Chondrocyte (in vitro differentiated cells): Measurements from ENCODE around the gene WDR45B. TPM values are rescaled to one million over a fixed set of nuclear protein-coding genes. Genes with fewer than 3 reads are reported as not detected.
A peak's percentile ranks its signal among the peaks of the same experiment; 100 is the strongest.

Experiments used
- DNase-seq: peaks from one replicate; pipeline ENCODE4 v3.0.0; 2021; ENCODE audit warnings: mixed read lengths, low spot score
- H3K27ac Mint-ChIP-seq: one replicate; pipeline ENCODE4 v1.8.0; 2021; ENCODE audit warnings: mild to moderate bottlenecking, moderate library complexity, mixed read lengths; ENCODE audit not compliant: unreplicated experiment
- H3K27me3 Mint-ChIP-seq: 2 replicates; pipeline ENCODE4 v1.8.0; 2021; ENCODE audit warnings: low read depth, mixed read lengths
- H3K36me3 Mint-ChIP-seq: 2 replicates; pipeline ENCODE4 v1.8.0; 2021; ENCODE audit warnings: low read depth, mixed read lengths
- H3K4me1 Mint-ChIP-seq: 2 replicates; pipeline ENCODE4 v1.8.0; 2021; ENCODE audit warnings: low read depth, mild to moderate bottlenecking, mixed read lengths
- H3K4me3 Mint-ChIP-seq: one replicate; pipeline ENCODE4 v1.8.0; 2021; ENCODE audit warnings: mild to moderate bottlenecking, moderate library complexity, mixed read lengths; ENCODE audit not compliant: unreplicated experiment
- H3K9me3 Mint-ChIP-seq: 2 replicates; pipeline ENCODE4 v1.8.0; 2021; ENCODE audit warnings: low read depth, mixed read lengths
- total RNA-seq: library from RNA; stranded (reverse); gene quantifications from 3 replicates; pipeline ENCODE4 v1.2.1, GENCODE V29; 2021
- TF ChIP-seq, protein P1 (sequence below): fragments of 200-600 bp; sonication (generic); IDR thresholded peaks from 2 replicates; pipeline ENCODE4 v1.5.0; 2021; ENCODE audit warnings: antibody characterized with exemption, mild to moderate bottlenecking, moderate library complexity

Gene WDR45B
- total RNA-seq, 1 donor from 2014 or later = 67.8 TPM

DNA sequence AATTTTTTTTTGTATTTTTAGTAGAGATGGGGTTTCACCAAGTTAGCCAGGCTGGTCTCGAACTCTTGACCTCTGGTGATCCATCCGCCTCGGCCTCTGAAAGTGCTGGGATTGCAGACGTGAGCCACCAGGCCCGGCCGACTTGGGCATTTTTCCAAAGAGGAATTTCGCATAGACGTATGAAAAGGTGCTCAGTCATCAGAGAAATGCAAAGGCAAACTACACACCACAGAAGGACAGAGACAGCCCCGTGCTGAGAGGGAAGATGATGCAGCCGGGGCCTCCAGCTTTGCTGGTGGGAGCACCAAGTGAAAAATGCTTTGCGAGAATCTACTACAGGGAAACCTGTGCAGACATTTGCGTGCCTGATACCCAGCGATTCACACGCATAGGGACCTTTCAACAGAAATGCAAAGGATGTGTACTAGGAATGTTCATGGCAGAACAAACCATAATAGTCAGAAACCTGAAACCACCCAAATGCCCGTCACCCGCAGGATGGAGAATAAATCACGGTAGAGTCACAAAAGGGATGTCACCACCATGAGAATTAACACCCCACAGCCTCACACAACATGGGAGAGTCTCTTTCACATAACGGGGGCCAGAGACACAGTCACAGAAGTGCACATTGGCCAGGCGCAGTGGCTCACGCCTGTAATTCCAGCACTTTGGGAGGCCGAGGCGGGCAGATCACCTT is 45.1 kb upstream of the WDR45B start:
- no peaks in the 10 kb centered on the region for H3K27me3 Mint-ChIP-seq
- DNase-seq = peak; percentile 37
- TF ChIP-seq, protein P1, sequence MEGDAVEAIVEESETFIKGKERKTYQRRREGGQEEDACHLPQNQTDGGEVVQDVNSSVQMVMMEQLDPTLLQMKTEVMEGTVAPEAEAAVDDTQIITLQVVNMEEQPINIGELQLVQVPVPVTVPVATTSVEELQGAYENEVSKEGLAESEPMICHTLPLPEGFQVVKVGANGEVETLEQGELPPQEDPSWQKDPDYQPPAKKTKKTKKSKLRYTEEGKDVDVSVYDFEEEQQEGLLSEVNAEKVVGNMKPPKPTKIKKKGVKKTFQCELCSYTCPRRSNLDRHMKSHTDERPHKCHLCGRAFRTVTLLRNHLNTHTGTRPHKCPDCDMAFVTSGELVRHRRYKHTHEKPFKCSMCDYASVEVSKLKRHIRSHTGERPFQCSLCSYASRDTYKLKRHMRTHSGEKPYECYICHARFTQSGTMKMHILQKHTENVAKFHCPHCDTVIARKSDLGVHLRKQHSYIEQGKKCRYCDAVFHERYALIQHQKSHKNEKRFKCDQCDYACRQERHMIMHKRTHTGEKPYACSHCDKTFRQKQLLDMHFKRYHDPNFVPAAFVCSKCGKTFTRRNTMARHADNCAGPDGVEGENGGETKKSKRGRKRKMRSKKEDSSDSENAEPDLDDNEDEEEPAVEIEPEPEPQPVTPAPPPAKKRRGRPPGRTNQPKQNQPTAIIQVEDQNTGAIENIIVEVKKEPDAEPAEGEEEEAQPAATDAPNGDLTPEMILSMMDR = no peak
- H3K9me3 Mint-ChIP-seq = peaks cover 11% of the 10 kb centered on the region
- H3K4me1 Mint-ChIP-seq = peaks cover 9% of the 10 kb centered on the region
- H3K4me3 Mint-ChIP-seq = no peak overlapping the region
- peaks cover 15% of the 10 kb centered on the region for H3K36me3 Mint-ChIP-seq
- H3K27ac Mint-ChIP-seq = no peak overlapping the region

DNA sequence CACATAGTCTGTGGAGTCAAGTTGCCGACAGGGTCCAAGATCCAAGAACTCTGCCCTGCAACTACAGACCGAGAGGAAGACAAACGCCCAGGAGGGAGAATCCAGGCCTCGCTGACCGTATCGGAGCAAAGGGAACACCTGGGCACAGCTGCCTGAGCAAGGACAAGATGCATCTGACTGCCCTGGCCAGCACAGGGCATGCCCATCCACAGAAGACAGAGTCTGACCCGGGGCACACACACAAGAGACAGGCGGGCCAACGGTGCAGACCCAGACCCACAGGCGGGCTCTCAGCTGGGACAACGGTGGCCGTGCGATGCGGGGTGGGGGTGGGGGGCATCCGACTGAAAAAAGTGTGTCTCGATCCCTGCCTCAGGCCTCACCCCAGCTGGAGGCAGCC is 44.0 kb upstream of the WDR45B start:
- TF ChIP-seq, protein P1 = no peak
- no peak overlapping the region for H3K4me3 Mint-ChIP-seq
- H3K4me1 Mint-ChIP-seq = peaks cover 9% of the 10 kb centered on the region
- peak; percentile 72 for DNase-seq
- H3K27ac Mint-ChIP-seq = no peak overlapping the region
- H3K27me3 Mint-ChIP-seq = no peaks in the 10 kb centered on the region
- peaks cover 11% of the 10 kb centered on the region for H3K9me3 Mint-ChIP-seq
- peaks cover 15% of the 10 kb centered on the region for H3K36me3 Mint-ChIP-seq

DNA sequence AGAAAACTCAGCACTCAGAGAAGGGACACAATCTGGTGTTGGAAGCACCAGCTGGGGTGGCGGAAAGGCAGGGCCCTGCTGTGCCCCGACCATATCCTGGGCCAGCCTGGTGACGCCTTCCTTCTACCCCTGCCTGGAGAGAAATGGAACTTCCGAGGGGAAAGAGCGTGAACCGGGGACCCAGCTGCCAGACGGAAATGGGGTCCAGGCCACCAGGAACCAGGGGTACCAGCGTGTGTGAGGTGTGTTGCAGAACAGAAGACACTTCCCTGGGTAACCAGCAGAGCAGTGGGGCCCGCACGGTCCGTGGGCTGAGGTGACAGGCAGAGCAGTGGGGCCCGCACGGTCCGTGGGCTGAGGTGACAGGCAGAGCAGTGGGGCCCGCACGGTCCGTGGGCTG is 43.5 kb upstream of the WDR45B start:
- TF ChIP-seq, protein P1 = no peak
- Mint-ChIP-seq H3K36me3 (peaks cover 15% of the 10 kb centered on the region), H3K9me3 (peaks cover 11% of the 10 kb centered on the region), H3K4me3 (no peak overlapping the region), H3K4me1 (peaks cover 8% of the 10 kb centered on the region), H3K27ac (no peak overlapping the region), H3K27me3 (no peaks in the 10 kb centered on the region)
- DNase-seq = peak; percentile 53

DNA sequence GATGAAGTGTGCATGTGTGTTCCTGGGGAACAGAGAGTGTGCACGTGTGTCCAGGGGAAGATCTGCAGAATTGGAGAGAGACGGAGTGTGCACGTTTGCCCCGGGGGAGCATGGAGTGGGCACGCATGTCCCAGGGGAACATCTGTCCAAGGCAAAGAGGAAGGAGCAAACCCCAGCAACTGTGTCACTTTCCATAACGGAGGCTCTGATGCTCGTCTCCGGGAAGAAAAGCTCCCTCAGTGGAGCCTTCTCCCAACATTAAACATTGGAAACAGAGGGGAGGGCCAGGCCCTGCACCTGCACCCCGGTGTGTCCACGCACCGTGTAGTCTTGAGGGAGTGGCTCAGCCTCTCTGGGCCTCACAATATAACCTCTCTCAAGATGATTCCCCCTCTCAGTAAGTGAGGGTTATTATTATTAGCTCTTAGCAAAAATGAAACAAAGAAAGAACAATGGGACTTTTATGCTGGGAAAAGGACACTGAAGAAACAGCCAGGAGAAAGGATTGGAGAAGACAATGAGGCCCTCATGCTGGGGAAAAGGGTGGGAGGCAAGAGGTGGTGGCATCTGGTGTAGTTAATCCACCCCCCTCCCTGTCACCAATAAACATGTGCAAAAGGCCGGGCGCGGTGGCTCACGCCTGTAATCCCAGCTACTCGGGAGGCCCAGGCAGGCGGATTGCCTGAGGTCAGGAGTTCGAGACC is 42.7 kb upstream of the WDR45B start:
- peaks cover 7% of the 10 kb centered on the region for H3K4me1 Mint-ChIP-seq
- no peak overlapping the region for H3K4me3 Mint-ChIP-seq
- DNase-seq = peak; percentile 67
- peaks cover 11% of the 10 kb centered on the region for H3K9me3 Mint-ChIP-seq
- no peak overlapping the region for H3K27ac Mint-ChIP-seq
- H3K27me3 Mint-ChIP-seq = no peaks in the 10 kb centered on the region
- TF ChIP-seq, protein P1 = no peak
- peaks cover 15% of the 10 kb centered on the region for H3K36me3 Mint-ChIP-seq

DNA sequence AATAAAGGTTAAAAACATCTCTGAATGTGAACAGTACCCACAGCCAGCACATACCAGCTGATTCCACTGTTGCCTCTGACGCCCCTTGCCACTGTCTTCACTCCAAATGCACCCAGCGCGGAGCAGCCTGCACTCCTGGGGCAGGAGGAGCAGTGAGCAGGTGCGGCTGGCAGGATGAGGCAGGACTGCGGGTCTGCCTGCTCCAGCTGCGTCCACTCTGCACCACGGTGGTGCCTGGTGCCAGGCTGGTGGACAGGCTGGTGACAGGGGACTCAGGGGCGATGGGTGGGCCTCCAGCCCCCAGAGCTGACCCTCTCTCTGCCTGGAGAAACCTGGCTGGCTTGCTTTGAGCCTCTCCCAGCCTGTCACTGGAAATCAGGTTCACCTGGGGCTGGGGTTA is 40.8 kb upstream of the WDR45B start:
- H3K27me3 Mint-ChIP-seq = no peaks in the 10 kb centered on the region
- peaks cover 7% of the 10 kb centered on the region for H3K4me1 Mint-ChIP-seq
- no peak overlapping the region for H3K4me3 Mint-ChIP-seq
- no peak overlapping the region for H3K27ac Mint-ChIP-seq
- H3K9me3 Mint-ChIP-seq = peaks cover 2% of the 10 kb centered on the region
- peak; percentile 82 for DNase-seq
- H3K36me3 Mint-ChIP-seq = peaks cover 9% of the 10 kb centered on the region
- TF ChIP-seq, protein P1 = no peak
